Sigmoid colon (tissue), 7 donors: ENCODE measurements around the gene FBLIM1. TPM values are rescaled to one million over a fixed set of nuclear protein-coding genes. Genes with fewer than 3 reads are reported as not detected.

Experiments
- DNase-seq: peaks from one replicate; pipeline ENCODE4 v3.0.0-alpha.2; 2019
- H3K27ac ChIP-seq, 4 donors: fragments of 200-600 bp; sonication (generic); one replicate each; pipeline ENCODE4 v1.5.1; 2016 to 2019; ENCODE audit warnings: mild to moderate bottlenecking in 1 of 4
- H3K27me3 ChIP-seq, 3 donors: fragments of 200-600 bp; sonication (generic); one replicate each; pipeline ENCODE4 v1.5.1; 2019; ENCODE audit warnings: mild to moderate bottlenecking in 1 of 3
- H3K36me3 ChIP-seq, 4 donors: fragments of 200-600 bp; sonication (generic); one replicate each; pipeline ENCODE4 v1.5.1; 2016 to 2019
- H3K4me1 ChIP-seq, 4 donors: fragments of 200-600 bp; sonication (generic); one replicate each; pipeline ENCODE4 v1.5.1; 2017 to 2019
- H3K4me3 ChIP-seq, 4 donors: fragments of 200-600 bp; sonication (generic); one replicate each; pipeline ENCODE4 v1.5.1; 2017 to 2019; ENCODE audit warnings: mild to moderate bottlenecking in 2 of 4, moderate library complexity in 1 of 4
- H3K9me3 ChIP-seq, 4 donors: fragments of 200-600 bp in 3 of 4; sonication (generic) in 3 of 4; one replicate each; pipeline versions ENCODE4 v1.5.1 to v1.6.1; 2013 to 2019
- CTCF ChIP-seq, 4 experiments: fragments of 450-650 bp in 3 of 4; fragments of 200-600 bp in 1 of 4; IDR thresholded peaks; one replicate each; pipeline ENCODE4 v1.5.1; 2016 to 2019; ENCODE audit warnings: antibody characterized with exemption in 4 of 4, mild to moderate bottlenecking in 3 of 4, moderate library complexity in 2 of 4
- EP300 ChIP-seq, 4 donors: sonication (generic); formaldehyde crosslinking; IDR thresholded peaks; one replicate each; pipeline ENCODE4 v1.6.1; 2017; ENCODE audit warnings: antibody characterized with exemption in 4 of 4
- POLR2A ChIP-seq, 2 donors: fragments of 450-650 bp; IDR thresholded peaks; one replicate each; pipeline ENCODE4 v1.6.1; 2016; ENCODE audit warnings: antibody characterized with exemption in 2 of 2, mild to moderate bottlenecking in 2 of 2, moderate library complexity in 2 of 2
- POLR2AphosphoS5 ChIP-seq, 4 donors: sonication (generic); formaldehyde crosslinking; IDR thresholded peaks; one replicate each; pipeline ENCODE4 v1.6.1; 2017; ENCODE audit warnings: antibody characterized with exemption in 4 of 4
- WGBS, 2 donors: extraction: QIAGEN DNeasy Blood & Tissue Kit; methylation state at CpG; one replicate each; pipeline ENCODE4 v1.1.7; 2013; 5-methylcytosine and 5-hydroxymethylcytosine counted together
- intact Hi-C: fragments of 100-400 bp; cut with DNase I; formaldehyde crosslinking; loops from one replicate; pipeline ENCODE4 v1.15.1; 2023
- polyA plus RNA-seq, 3 donors: library from polyadenylated mRNA; stranded (reverse); fragments of 200-250 nt; gene quantifications; one replicate each; pipeline ENCODE4 v1.2.3, GENCODE V29; 2013
- total RNA-seq, 4 donors: library from RNA; depleted of rRNA; stranded (reverse); fragments of >200 nt; gene quantifications; one replicate each; pipeline ENCODE4 v1.1.0, GENCODE V29; 2016
- donor health status: healthy with polysubstance abuse.
- donor health status: Bipolar disorder and iron deficiency.
- donor health status: healthy.

Gene FBLIM1
- total and polyA plus RNA-seq, 7 donors, result 28.1 to 227 (median 53.2) TPM

DNA sequence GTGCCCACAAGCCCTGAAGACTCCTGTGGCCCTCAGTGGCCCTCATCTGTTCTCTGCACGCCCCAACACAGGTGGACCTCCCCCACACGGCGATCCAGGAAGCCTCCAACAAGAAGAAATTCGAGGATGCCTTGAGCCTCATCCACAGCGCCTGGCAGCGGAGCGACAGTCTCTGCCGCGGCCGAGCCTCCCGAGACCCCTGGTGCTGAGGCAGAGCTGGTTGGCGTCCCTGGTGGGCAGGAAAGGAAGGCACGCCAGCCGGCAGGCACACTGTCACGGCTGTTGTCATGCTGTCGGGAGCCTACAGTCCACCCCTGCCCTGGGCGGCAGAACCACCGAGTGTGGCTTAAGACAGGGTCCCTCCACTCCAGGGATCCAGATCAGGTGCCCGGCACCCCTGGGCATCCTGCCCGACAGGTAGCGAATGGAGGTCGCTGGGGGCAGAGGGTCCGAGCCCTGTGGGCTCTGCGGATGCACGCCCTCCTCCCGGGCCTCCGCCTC, 24.8 kb upstream of the FBLIM1 start:
- DNase-seq, result no peak
- H3K4me1 ChIP-seq, result peaks cover 0 to 13% (median 0%) of the 10 kb centered on the region in 4 donors
- H3K27ac ChIP-seq, result no peak overlapping the region
- no peaks in the 10 kb centered on the region for H3K27me3 ChIP-seq
- WGBS, 2 donors, result 95% methylated on average over 27 of the region's 27 CpGs
- TF ChIP-seq POLR2A (IDR thresholded peaks at IDR 0.05) (no peak), CTCF (IDR thresholded peaks at IDR 0.05) (no peak), POLR2AphosphoS5 (IDR thresholded peaks at IDR 0.05) (no peak), EP300 (IDR thresholded peaks at IDR 0.05) (no peak)
- H3K9me3 ChIP-seq, result no peaks in the 10 kb centered on the region
- intact Hi-C loops, result no loop called here
- H3K36me3 ChIP-seq, result peaks cover 29 to 64% (median 51%) of the 10 kb centered on the region in 4 donors
- H3K4me3 ChIP-seq, result no peak overlapping the region

DNA sequence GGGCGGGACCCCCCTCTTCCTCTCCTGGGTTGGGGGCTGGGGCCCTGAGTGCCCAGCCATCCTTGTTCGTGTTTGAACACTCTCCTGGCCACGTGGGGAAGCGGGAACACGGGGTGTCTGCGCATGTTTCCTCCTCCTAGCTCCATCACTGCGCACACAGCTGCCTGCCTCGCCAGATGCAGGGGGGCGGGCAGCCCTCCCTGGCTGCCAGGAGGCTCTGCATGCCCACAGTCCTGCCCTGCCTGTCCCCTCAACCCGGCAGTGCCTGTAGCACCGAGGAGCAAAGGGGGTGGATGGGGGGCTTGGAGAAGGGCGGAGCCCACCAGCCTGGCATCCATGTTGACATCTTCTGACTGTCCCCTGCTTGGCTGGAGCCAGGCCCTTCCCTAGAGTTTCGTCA, 24.3 kb upstream of the FBLIM1 start:
- no peaks in the 10 kb centered on the region for H3K27me3 ChIP-seq
- intact Hi-C loops, result no loop called here
- peaks cover 25 to 59% (median 46%) of the 10 kb centered on the region in 4 donors for H3K36me3 ChIP-seq
- H3K27ac ChIP-seq, result no peak overlapping the region
- H3K4me3 ChIP-seq, result no peak overlapping the region
- TF ChIP-seq POLR2A (IDR thresholded peaks at IDR 0.05) (no peak), CTCF (IDR thresholded peaks at IDR 0.05) (no peak), EP300 (IDR thresholded peaks at IDR 0.05) (no peak), POLR2AphosphoS5 (IDR thresholded peaks at IDR 0.05) (no peak)
- no peak for DNase-seq
- H3K9me3 ChIP-seq, result no peaks in the 10 kb centered on the region
- peaks cover 0 to 13% (median 0%) of the 10 kb centered on the region in 4 donors for H3K4me1 ChIP-seq
- WGBS, 2 donors, result 81 to 85% methylated on average over 13 of the region's 13 CpGs

DNA sequence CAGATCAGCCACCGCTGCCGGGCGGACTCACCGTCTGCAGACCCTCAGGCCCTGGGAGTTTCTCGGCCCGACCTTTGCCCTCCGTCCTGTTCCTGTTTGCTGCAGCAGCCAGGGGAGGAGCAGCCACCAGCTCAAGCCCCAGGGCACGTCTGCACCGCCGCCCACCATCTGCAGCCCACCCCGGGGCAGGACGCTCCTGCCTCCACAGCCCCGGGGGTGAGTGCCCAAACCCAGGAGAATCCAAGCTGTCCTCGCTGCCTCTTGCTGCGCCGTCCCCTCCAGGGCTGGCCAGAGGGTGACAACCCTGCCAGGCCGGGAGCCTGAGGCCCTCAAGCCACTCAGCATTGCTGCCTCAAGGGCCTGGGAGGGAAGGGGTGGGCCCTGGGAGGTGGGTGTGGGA, 23.7 kb upstream of the FBLIM1 start:
- H3K36me3 ChIP-seq, result peaks cover 25 to 53% (median 40%) of the 10 kb centered on the region in 4 donors
- H3K27me3 ChIP-seq, result no peaks in the 10 kb centered on the region
- H3K4me3 ChIP-seq, result no peak overlapping the region
- H3K4me1 ChIP-seq, result peaks cover 0 to 13% (median 0%) of the 10 kb centered on the region in 4 donors
- DNase-seq, result no peak
- TF ChIP-seq CTCF (IDR thresholded peaks at IDR 0.05) (no peak), POLR2A (IDR thresholded peaks at IDR 0.05) (no peak), EP300 (IDR thresholded peaks at IDR 0.05) (no peak), POLR2AphosphoS5 (IDR thresholded peaks at IDR 0.05) (no peak)
- WGBS, 2 donors, result 63 to 84% methylated on average over 17 of the region's 17 CpGs
- intact Hi-C loops, result no loop called here
- H3K9me3 ChIP-seq, result no peaks in the 10 kb centered on the region
- H3K27ac ChIP-seq, result no peak overlapping the region

DNA sequence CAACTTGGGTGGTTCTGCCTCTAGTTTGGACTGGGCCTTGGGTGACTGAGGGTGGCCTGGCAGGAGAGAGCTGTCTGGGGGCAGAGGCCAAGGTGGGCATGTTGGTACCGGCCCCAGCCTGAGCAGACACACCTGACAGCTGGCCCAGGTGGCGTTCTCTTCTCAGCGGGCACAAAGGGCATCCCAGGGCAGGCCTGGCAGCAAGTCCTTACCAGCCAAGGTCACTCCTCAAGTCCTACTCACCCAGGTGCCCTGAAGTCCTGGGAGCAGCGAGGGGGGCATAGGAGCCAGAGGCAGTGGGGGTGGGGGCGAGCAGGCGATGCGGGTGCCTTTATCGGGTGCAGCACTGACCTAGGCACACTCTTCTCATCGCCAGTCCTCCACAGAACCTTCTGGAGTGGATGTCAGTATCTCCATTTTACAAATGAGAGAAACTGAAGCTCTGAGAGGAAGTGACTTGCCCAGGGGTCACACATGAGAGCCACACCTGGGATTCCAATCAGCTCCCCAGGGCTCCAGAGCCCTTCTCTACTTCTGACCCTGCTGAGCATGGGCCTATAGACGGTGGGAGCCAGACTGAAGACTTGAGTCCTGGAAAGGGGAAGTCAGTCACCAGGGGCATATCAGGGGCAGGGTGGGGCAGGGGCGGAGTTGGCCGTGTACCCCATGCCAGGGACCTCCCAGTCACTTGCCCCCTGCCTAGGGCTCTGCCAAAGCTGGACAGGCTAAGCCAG, 23.1 kb upstream of the FBLIM1 start:
- peaks cover 20 to 47% (median 35%) of the 10 kb centered on the region in 4 donors for H3K36me3 ChIP-seq
- H3K4me1 ChIP-seq, result peaks cover 0 to 13% (median 0%) of the 10 kb centered on the region in 4 donors
- TF ChIP-seq POLR2A (IDR thresholded peaks at IDR 0.05) (no peak), POLR2AphosphoS5 (IDR thresholded peaks at IDR 0.05) (no peak), CTCF (IDR thresholded peaks at IDR 0.05) (no peak), EP300 (IDR thresholded peaks at IDR 0.05) (no peak)
- peak overlapping the region; percentile 31 to 55 (median 45) for H3K27ac ChIP-seq
- intact Hi-C loops, result no loop called here
- no peak overlapping the region for H3K4me3 ChIP-seq
- 30 to 65% methylated on average over 12 of the region's 12 CpGs for WGBS, 2 donors
- no peaks in the 10 kb centered on the region for H3K9me3 ChIP-seq
- H3K27me3 ChIP-seq, result no peaks in the 10 kb centered on the region
- no peak for DNase-seq
